Fibroblast of skin of back (primary cell): ENCODE results near the gene FAM135A.
"Not testable (repeated sequence)": the region's sequence is repeated elsewhere in the genome, so short reads cannot be mapped to it uniquely, and the experiment has no call there.

Experiments used
- DNase-seq: peaks from one replicate; pipeline ENCODE4 v3.0.0-alpha.2; 2013

FAM135A gene

DNA sequence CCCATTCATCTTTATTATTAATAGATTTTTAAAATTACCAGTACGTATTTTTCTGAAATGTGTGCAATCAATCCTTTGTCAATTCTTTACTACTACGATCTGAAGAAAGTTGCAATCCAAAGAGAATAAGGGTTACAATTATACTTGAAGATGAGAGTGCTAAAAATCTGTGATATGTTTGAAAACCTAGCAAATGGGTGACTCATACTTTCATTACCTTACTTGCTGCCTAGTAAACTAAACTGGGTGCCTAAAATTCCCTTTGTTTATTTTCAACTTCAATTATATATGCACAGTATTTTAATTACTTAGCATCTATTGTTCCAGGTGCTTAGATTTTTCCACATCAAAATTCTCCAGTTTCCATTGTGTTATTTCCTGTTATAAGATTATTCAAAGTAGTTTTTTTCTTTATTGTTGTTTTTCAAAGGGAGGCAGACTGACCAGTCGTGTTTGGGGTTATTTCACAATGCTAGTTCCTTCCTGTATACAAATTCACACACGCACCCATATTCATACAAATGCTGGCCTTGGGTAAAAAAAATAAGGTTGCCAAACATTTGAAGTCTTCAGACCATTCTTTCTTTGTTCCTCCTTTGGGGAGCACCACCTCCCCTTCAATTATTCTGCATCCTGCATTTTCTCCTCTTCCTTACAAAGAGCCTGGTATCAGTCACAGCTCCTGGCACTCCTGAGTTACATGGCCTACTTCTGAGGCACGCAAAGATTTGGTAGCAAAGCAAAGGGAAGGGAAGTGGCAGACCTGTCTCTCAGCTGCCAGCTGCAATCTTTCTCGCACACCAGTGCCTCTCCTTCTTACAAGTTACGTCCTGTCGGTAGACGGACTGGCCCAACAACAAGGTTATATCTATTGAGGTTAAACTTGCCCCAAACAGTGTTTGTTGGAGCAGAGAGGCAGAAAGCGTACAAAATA, 16.2 kb upstream of the FAM135A start:
- DNase-seq: no peak

DNA sequence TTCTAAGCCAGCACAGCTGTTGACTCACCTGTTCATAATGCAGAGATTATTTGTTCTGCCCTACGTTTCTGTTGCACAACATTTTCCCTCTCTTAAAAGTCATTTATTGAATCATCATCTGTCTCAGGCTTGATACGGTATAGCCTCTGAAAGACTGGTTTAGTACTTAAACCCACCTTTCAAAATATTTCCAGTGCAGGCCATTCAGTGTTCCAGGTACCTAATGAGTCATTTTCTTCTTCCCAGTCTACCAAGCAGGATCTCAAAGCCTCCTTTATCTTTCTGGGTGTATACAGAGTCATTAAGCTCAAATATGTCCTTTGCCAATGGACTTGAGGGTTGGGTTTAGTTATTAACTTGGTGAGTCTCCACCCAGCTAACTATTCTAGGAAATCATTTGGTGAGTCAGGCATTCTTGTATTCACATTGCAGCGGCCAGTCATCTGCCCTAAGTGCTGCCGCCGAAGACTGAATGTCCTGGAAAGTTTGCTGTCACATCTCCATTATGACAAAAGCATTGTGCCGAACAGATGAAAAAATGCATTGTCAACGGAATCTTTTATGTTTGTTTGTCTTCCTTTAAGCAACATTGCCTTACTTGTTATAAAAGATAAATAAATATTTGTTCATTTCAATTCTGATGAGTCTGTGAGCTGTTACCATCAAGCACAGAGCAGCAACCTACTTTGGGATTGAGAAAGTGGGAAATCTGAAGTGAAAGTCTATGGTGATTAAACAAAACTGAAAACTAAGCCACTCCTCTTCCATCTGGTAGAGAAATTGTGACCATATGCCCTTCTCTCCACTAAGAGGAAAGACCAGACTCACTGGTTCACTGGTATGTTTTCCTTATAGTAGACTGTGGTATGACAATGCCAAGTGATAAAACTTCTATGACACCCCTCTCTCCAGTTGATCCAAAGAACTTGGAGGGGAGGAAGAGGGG, 14.3 kb upstream of the FAM135A start:
- DNase-seq: peak; percentile 9

DNA sequence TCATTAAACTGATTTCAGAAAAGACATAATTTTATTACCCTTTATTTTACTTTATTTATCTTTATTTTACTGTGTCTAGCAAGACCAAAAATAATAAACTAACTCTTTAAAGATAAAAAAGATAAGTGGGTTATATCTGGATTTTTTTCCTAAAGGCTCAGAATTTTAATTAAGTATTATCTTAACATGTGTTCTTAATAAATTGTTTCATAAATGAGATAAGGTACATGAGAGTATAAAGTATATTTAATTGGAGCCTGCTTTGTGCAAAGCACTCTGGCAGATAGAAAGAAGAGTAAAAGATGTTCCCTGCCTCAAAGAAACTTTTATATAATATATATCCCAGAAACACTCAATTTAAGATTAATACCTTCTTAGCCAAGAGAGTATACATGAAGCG, 8.7 kb upstream of the FAM135A start:
- no peak for DNase-seq

DNA sequence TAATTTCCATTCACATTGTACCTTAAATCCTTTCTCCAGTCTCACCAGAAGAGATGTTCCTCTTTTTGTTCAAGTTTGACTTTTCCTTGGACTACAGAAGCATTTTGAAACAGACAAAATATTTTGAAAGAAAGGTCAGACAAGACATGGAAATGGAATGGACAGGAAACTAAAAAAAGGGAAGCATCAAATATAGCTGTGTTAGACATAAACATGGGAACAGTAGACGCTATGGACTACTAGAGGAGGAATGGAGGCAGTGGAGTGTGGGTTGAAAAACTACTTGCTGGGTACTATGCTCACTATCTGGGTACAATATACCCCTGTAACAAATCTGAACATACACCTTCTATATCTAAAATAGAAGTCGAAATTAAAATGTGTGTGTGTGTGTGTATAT, 4.1 kb upstream of the FAM135A start:
- DNase-seq: no peak

GRCh38 chr6:70411542-70412251, 1.6 kb upstream of the FAM135A start:
- no peak for DNase-seq

DNA sequence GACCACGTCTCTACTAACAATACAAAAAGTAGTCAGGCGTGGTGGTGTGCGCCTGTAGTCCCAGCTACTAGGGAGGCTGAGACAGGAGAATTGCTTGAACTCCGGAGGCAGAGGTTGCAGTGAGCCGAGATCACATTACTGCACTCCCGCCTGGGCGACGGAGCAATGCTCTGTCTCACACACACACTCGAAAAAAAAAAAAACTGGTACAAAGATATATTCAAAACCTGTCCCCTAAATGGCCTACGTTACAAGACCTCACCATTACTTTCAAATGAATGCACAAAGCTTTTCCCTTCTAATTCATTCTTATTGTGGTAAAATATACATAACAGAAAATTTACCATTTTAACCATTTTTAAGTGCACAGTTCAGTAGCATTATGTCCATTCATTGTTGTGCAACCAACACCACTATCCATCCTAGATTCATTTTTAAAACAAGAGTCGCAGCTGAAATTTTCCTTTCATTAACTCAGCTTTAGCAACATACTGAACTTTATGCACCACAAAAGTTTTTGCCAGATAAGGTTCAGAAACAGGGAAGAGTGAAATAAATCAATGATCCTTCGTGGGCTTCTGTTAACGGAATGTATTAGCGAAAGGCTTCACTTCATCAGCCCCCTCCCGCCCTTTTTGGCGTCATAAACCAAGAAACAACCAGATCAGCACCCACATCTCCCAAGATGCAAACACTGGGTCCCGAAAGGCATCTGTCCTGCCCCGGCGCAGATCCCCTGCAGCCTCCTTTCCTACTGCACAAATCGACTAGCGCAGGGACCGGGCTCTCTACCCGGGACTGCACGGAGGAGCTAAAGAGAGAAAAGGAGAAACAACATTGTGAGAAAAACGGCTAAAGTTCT, 825 bp upstream of the FAM135A start:
- DNase-seq: no peak

DNA sequence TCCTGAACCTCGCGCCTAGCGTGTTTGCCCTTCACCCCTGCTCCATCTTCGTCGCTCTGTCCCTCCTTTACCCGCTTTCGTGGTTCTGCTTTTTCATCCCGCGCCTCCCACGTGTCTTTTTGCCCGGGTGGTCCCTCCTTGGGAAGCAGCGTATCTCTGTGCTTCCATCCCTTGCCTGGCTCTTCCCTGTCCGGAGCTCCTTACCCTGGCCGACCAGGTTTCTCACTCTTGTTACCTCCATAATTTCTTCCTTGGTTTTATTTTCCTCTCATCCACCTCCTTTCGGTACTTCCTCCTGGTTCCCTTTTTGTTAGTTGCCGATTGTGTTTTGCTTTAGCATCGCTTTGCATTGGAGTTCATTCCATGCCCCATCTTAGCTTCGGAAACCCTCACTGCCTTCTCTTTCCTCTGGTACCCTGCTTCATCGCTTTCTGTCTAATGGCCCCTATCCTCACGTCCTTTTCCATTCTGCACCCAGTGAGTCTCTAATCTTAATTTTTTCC, 735 bp downstream of the FAM135A start:
- peak; percentile 9 for DNase-seq

DNA sequence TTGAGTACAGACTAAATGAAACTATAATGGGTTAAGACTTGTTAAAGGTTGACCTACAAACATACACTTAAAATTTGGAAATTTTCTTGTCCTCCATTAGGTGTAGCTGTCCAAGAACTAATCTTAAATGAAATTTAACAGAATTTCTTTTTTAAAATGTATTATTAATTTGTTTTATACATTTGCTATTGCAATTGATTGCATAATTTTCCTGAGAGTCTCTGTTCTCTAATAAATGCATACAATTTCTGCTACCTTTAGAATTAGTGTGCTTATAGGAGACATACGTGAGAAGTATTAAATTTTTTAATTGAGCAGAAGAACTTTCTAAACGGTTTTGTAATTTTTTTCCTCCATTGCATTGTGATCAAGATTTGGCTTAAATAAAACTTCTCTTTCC, 1.5 kb downstream of the FAM135A start:
- no peak for DNase-seq

DNA sequence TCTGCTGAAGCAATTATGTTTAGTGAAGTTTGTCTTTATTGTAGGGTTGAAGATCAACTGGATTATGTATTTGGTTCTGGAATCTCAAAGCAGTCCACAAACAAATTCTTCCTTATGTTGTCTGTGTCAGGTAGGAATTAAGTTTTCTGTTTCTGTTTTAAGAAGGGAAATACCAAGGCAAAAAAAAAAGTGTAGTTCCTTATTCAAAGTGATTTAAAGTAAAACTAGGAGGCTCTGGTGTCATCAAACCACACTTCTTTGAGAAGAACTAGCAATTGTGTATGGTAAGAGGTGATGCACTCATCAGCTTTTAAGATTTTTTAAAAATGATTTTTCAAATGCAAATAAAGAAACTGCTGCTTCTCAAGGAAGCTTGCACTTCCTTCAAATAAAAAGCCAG, 1.9 kb downstream of the FAM135A start:
- DNase-seq: no peak

DNA sequence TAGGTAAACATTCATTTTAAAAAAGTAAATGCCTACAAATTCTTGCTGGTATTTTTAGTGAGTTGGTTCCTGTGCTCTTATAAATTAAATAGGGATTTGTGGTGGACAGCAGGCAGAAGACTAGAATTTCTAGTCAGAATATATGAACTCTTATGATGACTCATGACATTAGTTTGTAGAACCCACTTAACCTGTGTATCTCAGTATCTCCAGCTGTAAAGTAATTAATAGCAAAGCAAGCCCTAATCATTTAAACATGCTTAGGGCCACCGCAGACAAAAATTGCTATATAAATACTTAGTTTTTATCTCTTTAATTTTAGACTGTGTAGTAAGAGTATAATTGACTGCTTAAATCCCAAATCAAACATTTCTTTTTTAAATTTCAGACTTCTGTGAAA, 2.4 kb downstream of the FAM135A start:
- DNase-seq: no peak

GRCh38 chr6:70421509-70421908, 8.2 kb downstream of the FAM135A start:
- no peak for DNase-seq

- DNase-seq: no peak
Measured at GRCh38 chr6:70423189-70424134, 10.2 kb downstream of the FAM135A start.

GRCh38 chr6:70424291-70424690, 11.0 kb downstream of the FAM135A start:
- DNase-seq: no peak

- DNase-seq: no peak
Measured at GRCh38 chr6:70436320-70436719, 23.0 kb downstream of the FAM135A start.

GRCh38 chr6:70445001-70445400, 31.7 kb downstream of the FAM135A start:
- DNase-seq: no peak

GRCh38 chr6:70447343-70448070, 34.2 kb downstream of the FAM135A start:
- not testable (repeated sequence) for DNase-seq

DNA sequence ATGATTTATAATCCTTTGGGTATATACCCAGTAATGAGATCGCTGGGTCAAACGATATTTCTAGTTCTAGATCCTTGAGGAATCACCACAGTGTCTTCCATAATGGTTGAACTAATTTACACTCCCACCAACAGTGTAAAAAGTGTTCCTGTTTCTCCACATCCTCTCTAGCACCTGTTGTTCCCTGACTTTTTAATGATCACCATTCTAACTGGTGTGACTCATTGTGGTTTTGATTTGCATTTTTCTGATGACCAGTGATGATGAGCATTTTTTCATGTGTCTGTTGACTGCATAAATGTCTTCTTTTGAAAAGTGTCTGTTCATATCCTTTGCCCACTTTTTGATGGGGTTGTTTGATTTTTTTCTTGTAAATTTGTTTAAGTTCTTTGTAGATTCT, 40.6 kb downstream of the FAM135A start:
- peak; percentile 4 for DNase-seq

GRCh38 chr6:70456735-70457134, 43.4 kb downstream of the FAM135A start:
- no peak for DNase-seq

DNA sequence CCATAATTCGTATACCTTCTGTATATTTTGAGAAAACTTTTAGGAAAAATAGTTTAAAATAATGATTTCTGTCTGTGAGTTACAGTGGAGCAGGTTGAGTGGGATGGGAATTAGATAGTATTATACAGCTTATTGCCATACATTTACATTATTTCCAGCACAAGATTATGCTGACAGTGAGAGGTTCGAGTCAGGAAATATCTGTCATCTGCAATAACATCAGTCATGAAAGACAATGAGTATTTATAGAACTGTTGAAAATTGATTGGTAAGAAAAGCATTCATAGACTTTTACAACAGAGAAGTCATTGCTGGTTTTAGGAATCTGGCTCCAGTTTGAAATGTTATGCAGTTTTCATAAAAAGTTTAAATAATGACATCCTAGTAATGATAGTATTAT, 45.9 kb downstream of the FAM135A start:
- no peak for DNase-seq

GRCh38 chr6:70459699-70460098, 46.4 kb downstream of the FAM135A start:
- not testable (repeated sequence) for DNase-seq
